Neuronal stem cell (in vitro differentiated cells): ENCODE results near the gene SLC38A1.

ENCODE experiments used
- DNase-seq: peaks from one replicate; pipeline ENCODE4 v3.0.0-alpha.2; 2013; ENCODE audit warnings: low spot score
- H2AFZ ChIP-seq: one replicate; pipeline ENCODE4 v1.6.1; 2013; ENCODE audit warnings: mild to moderate bottlenecking, low read length, inconsistent platforms
- H2AK5ac ChIP-seq: 2 replicates; pipeline ENCODE4 v1.6.1; 2013; ENCODE audit warnings: low read depth, mild to moderate bottlenecking, inconsistent platforms, low read length, moderate library complexity, mixed read lengths
- H2BK120ac ChIP-seq: 2 replicates; pipeline ENCODE4 v1.6.1; 2013; ENCODE audit warnings: low read depth, mild to moderate bottlenecking, inconsistent platforms, low read length, moderate library complexity, mixed read lengths
- H2BK12ac ChIP-seq: one replicate; pipeline ENCODE4 v1.6.1; 2013; ENCODE audit warnings: low read length, inconsistent platforms
- H2BK15ac ChIP-seq: 2 replicates; pipeline ENCODE4 v1.6.1; 2013; ENCODE audit warnings: mild to moderate bottlenecking, low read length, inconsistent platforms, mixed read lengths
- H2BK5ac ChIP-seq: one replicate; pipeline ENCODE4 v1.6.1; 2013; ENCODE audit warnings: inconsistent platforms, mild to moderate bottlenecking, low read length, moderate library complexity
- H3K14ac ChIP-seq: one replicate; pipeline ENCODE4 v1.6.1; 2013; ENCODE audit warnings: low read length, inconsistent platforms
- H3K18ac ChIP-seq: 2 replicates; pipeline ENCODE4 v1.6.1; 2013; ENCODE audit warnings: low read length, inconsistent platforms
- H3K23ac ChIP-seq: 2 replicates; pipeline ENCODE4 v1.6.1; 2013; ENCODE audit warnings: low read depth, mild to moderate bottlenecking, mixed read lengths, low read length, inconsistent platforms; ENCODE audit not compliant: poor library complexity
- H3K27ac ChIP-seq: replicated peaks from 3 replicates; pipeline ENCODE4 v1.5.1; 2013; ENCODE audit warnings: low read length, inconsistent platforms
- H3K27me3 ChIP-seq, 3 experiments: 2 replicates each; pipeline ENCODE4 v1.6.1; 2013; ENCODE audit warnings: low read length in 3 of 3, mild to moderate bottlenecking in 2 of 3, inconsistent platforms in 1 of 3, low read depth in 1 of 3, mixed read lengths in 1 of 3, moderate library complexity in 1 of 3; ENCODE audit not compliant: control insufficient read depth in 3 of 3, insufficient read depth in 3 of 3
- H3K36me3 ChIP-seq, 2 donors: replicated peaks in 1 of 2; 2 replicates each; pipeline ENCODE4 v1.6.1; 2013; ENCODE audit warnings: low read length in 2 of 2; ENCODE audit not compliant: control insufficient read depth in 2 of 2, insufficient read depth in 2 of 2
- H3K4ac ChIP-seq: 2 replicates; pipeline ENCODE4 v1.6.1; 2013; ENCODE audit warnings: inconsistent platforms, mild to moderate bottlenecking, low read length, moderate library complexity
- H3K4me1 ChIP-seq, 2 donors: 1 replicate in 1 of 2; 2 replicates in 1 of 2; pipeline ENCODE4 v1.6.1; 2013; ENCODE audit warnings: low read length in 2 of 2, low read depth in 1 of 2; ENCODE audit not compliant: control insufficient read depth in 2 of 2, insufficient read depth in 1 of 2
- H3K4me2 ChIP-seq: one replicate; pipeline ENCODE4 v1.6.1; 2013; ENCODE audit warnings: mild to moderate bottlenecking, low read length, inconsistent platforms; ENCODE audit not compliant: insufficient read depth, poor library complexity, severe bottlenecking
- H3K4me3 ChIP-seq, 2 donors: 2 replicates each; pipeline ENCODE4 v1.5.1; 2013; ENCODE audit warnings: low read length in 2 of 2, mild to moderate bottlenecking in 2 of 2, inconsistent platforms in 1 of 2, moderate library complexity in 1 of 2
- H3K79me1 ChIP-seq: one replicate; pipeline ENCODE4 v1.6.1; 2013; ENCODE audit warnings: low read depth, mild to moderate bottlenecking, inconsistent platforms, low read length, moderate library complexity
- H3K9ac ChIP-seq: one replicate; pipeline ENCODE4 v1.6.1; 2013; ENCODE audit warnings: mild to moderate bottlenecking, low read depth, low read length, inconsistent platforms; ENCODE audit not compliant: poor library complexity
- H3K9me3 ChIP-seq, 2 donors: replicated peaks in 1 of 2; 2 replicates each; pipeline versions ENCODE3 to v1.6.1; 2013; ENCODE audit warnings: low read length in 2 of 2, mild to moderate bottlenecking in 2 of 2, inconsistent platforms in 1 of 2, low read depth in 1 of 2, mixed read lengths in 1 of 2, moderate library complexity in 1 of 2; ENCODE audit not compliant: control insufficient read depth in 2 of 2, insufficient read depth in 1 of 2
- H4K8ac ChIP-seq: one replicate; pipeline ENCODE4 v1.6.1; 2013; ENCODE audit warnings: low read depth, mild to moderate bottlenecking, inconsistent platforms, low read length, moderate library complexity
- H4K91ac ChIP-seq: one replicate; pipeline ENCODE4 v1.6.1; 2013; ENCODE audit warnings: low read length, low read depth, mild to moderate bottlenecking, inconsistent platforms; ENCODE audit not compliant: poor library complexity
- WGBS, 2 donors: extraction: QIAGEN DNeasy Blood & Tissue Kit; methylation state at CpG; one replicate each; pipeline ENCODE4 v1.1.7; 2013; ENCODE audit warnings: missing lambda C conversion rate in 2 of 2, mixed read lengths in 1 of 2; ENCODE audit not compliant: insufficient read length in 2 of 2, insufficient replicate concordance in 1 of 2; ENCODE audit errors: extremely low coverage in 2 of 2; 5-methylcytosine and 5-hydroxymethylcytosine counted together

Gene SLC38A1

GRCh38 chr12:46149079-46149464 is 119.8 kb downstream of the SLC38A1 start:
- Histone ChIP-seq H4K91ac (no peak overlapping the region), H3K9me3 (no peaks in the 10 kb centered on the region), H3K4me2 (no peak overlapping the region), H3K9ac (no peak overlapping the region), H2AK5ac (no peak overlapping the region), H2BK5ac (no peak overlapping the region), H3K23ac (no peak overlapping the region), H3K4ac (no peak overlapping the region), H4K8ac (no peak overlapping the region), H3K27me3 (peaks cover 0 to 11% (median 0%) of the 10 kb centered on the region in 3 experiments), H2BK15ac (no peak overlapping the region), H3K14ac (no peak overlapping the region), H3K79me1 (no peaks in the 10 kb centered on the region), H3K18ac (no peak overlapping the region), H3K27ac (no peak overlapping the region), H3K4me3 (no peak overlapping the region), H2BK12ac (no peak overlapping the region), H2AFZ (no peak overlapping the region), H3K4me1 (peaks cover 0 to 1% of the 10 kb centered on the region in 2 donors), H2BK120ac (no peak overlapping the region), H3K36me3 (no peaks in the 10 kb centered on the region)
- no peak for DNase-seq
- WGBS, 2 donors = no CpG with 5 or more reads among the region's 2 CpGs

GRCh38 chr12:46148327-46149078 is 120.3 kb downstream of the SLC38A1 start:
- no peak for DNase-seq
- H3K79me1 ChIP-seq = no peaks in the 10 kb centered on the region

DNA sequence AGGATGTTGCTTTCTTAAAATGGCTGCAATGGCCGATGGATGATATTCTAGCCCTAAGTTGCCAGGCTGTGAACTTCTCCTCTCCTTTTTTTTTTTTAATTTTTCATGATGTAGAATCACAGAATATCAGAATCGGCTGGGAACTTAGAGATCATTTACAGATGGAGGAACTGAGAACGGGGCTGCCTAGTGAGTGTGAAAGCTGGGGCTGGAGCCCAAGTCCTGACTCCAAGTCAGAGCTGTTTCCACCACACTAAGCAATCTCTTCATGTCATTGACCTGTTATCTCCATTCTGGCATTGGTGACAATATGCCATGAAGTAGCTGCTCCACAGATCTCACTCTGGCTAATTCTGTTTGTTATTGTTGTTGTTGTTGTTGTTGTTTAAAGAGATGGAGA is 121.7 kb downstream of the SLC38A1 start:
- no peak overlapping the region for H3K18ac ChIP-seq
- H2BK5ac ChIP-seq = no peak overlapping the region
- H3K4me2 ChIP-seq = no peak overlapping the region
- H3K23ac ChIP-seq = no peak overlapping the region
- no peak overlapping the region for H2AFZ ChIP-seq
- no peak overlapping the region for H4K91ac ChIP-seq
- peaks cover 0 to 1% of the 10 kb centered on the region in 2 donors for H3K4me1 ChIP-seq
- H3K27ac ChIP-seq = no peak overlapping the region
- no peaks in the 10 kb centered on the region for H3K9me3 ChIP-seq
- no peak overlapping the region for H3K14ac ChIP-seq
- no peak for DNase-seq
- no peak overlapping the region for H3K4me3 ChIP-seq
- no peak overlapping the region for H2BK120ac ChIP-seq
- H2BK15ac ChIP-seq = no peak overlapping the region
- no peak overlapping the region for H4K8ac ChIP-seq
- no peaks in the 10 kb centered on the region for H3K36me3 ChIP-seq
- H3K4ac ChIP-seq = no peak overlapping the region
- H3K27me3 ChIP-seq = peaks cover 0 to 11% (median 0%) of the 10 kb centered on the region in 3 experiments
- WGBS, 2 donors = no CpG with 5 or more reads among the region's 3 CpGs
- H3K9ac ChIP-seq = no peak overlapping the region
- H3K79me1 ChIP-seq = no peaks in the 10 kb centered on the region
- no peak overlapping the region for H2BK12ac ChIP-seq
- no peak overlapping the region for H2AK5ac ChIP-seq

More at GRCh38 chr12:46148327-46149078, 120.3 kb downstream of the SLC38A1 start:
- H3K9me3 ChIP-seq = no peaks in the 10 kb centered on the region
- H2BK12ac ChIP-seq = no peak overlapping the region
- H3K36me3 ChIP-seq = no peaks in the 10 kb centered on the region
- H2AK5ac ChIP-seq = no peak overlapping the region
- peaks cover 0 to 11% (median 0%) of the 10 kb centered on the region in 3 experiments for H3K27me3 ChIP-seq
- no peak overlapping the region for H3K4ac ChIP-seq
- H2AFZ ChIP-seq = no peak overlapping the region
- no peak overlapping the region for H3K4me3 ChIP-seq
- H3K4me2 ChIP-seq = no peak overlapping the region
- H4K8ac ChIP-seq = no peak overlapping the region
- H2BK15ac ChIP-seq = no peak overlapping the region
- no peak overlapping the region for H3K27ac ChIP-seq
- WGBS, 2 donors = no CpG with 5 or more reads among the region's 5 CpGs
- no peak overlapping the region for H3K14ac ChIP-seq
- H3K9ac ChIP-seq = no peak overlapping the region
- H4K91ac ChIP-seq = no peak overlapping the region
- H2BK5ac ChIP-seq = no peak overlapping the region
- H3K4me1 ChIP-seq = peaks cover 0 to 1% of the 10 kb centered on the region in 2 donors
- H3K23ac ChIP-seq = no peak overlapping the region
- H2BK120ac ChIP-seq = no peak overlapping the region
- H3K18ac ChIP-seq = no peak overlapping the region

DNA sequence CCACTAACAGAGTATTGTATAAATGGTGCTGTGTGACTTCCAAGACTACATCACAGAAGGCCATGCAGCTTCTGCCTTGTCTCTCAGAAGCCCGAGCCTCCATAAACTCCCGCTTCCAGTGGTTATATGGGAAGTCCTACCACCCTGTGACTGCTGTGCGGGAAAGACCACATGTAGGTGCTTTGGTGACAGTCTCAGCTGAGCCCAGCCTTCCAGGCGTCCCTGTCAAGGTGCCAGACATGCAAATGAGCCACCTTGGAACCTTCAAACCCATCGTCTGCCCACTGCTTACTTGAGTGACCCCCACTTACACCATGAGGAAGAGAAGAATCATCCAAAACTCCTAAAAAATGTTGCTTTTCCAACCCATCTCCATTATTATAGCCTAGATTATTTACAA is 123.0 kb downstream of the SLC38A1 start:
- Histone ChIP-seq H3K79me1 (no peaks in the 10 kb centered on the region), H3K14ac (no peak overlapping the region)

More for the DNA sequence above, 123.0 kb downstream of the SLC38A1 start:
- no peak overlapping the region for H3K27ac ChIP-seq
- H2AK5ac ChIP-seq = no peak overlapping the region
- H3K4me3 ChIP-seq = no peak overlapping the region
- no peak overlapping the region for H3K23ac ChIP-seq
- H2BK5ac ChIP-seq = no peak overlapping the region
- H3K36me3 ChIP-seq = no peaks in the 10 kb centered on the region
- DNase-seq = no peak
- no peaks in the 10 kb centered on the region for H3K9me3 ChIP-seq
- peaks cover 0 to 8% (median 0%) of the 10 kb centered on the region in 3 experiments for H3K27me3 ChIP-seq
- no peak overlapping the region for H3K4me2 ChIP-seq
- H3K9ac ChIP-seq = no peak overlapping the region
- H2AFZ ChIP-seq = no peak overlapping the region
- H4K8ac ChIP-seq = no peak overlapping the region
- peaks cover 0 to 1% of the 10 kb centered on the region in 2 donors for H3K4me1 ChIP-seq
- H2BK120ac ChIP-seq = no peak overlapping the region
- H4K91ac ChIP-seq = no peak overlapping the region
- no peak overlapping the region for H3K4ac ChIP-seq
- no CpG with 5 or more reads among the region's 5 CpGs for WGBS, 2 donors
- no peak overlapping the region for H3K18ac ChIP-seq
- H2BK15ac ChIP-seq = no peak overlapping the region
- no peak overlapping the region for H2BK12ac ChIP-seq
